Psoas muscle (tissue), 8 donors: ENCODE data around the gene COA3. TPM values are rescaled to one million over a fixed set of nuclear protein-coding genes. Genes with fewer than 3 reads are reported as not detected.
A peak's percentile ranks its signal among the peaks of the same experiment; 100 is the strongest.

Experiments
- ATAC-seq, 4 donors: fragments of 200-7000 bp; cut with Tn5 transposase; one replicate each; pipeline ENCODE4 v1.9.1; 2020; ENCODE audit warnings: moderate library complexity in 3 of 4, mild to moderate bottlenecking in 2 of 4
- DNase-seq, 2 donors: peaks; one replicate each; pipeline ENCODE4 v3.0.0-alpha.2; 2020
- H3K27ac ChIP-seq: fragments of 200-600 bp; one replicate; pipeline ENCODE4 v1.8.0; 2022
- H3K27me3 ChIP-seq, 3 donors: fragments of 200-600 bp in 1 of 3; one replicate each; pipeline versions ENCODE4 v1.6.1 to v1.8.0; 2013 to 2022; ENCODE audit warnings: low read length in 2 of 3, mild to moderate bottlenecking in 2 of 3, moderate library complexity in 1 of 3; ENCODE audit not compliant: insufficient read depth in 3 of 3
- H3K36me3 ChIP-seq, 2 donors: fragments of 200-600 bp in 1 of 2; one replicate each; pipeline versions ENCODE4 v1.6.1 to v1.8.0; 2013 to 2022; ENCODE audit warnings: low read depth in 1 of 2, mild to moderate bottlenecking in 1 of 2, moderate library complexity in 1 of 2; ENCODE audit not compliant: insufficient read depth in 1 of 2
- H3K4me1 ChIP-seq: fragments of 200-600 bp; one replicate; pipeline ENCODE4 v1.8.0; 2022
- H3K4me3 ChIP-seq: fragments of 200-600 bp; one replicate; pipeline ENCODE4 v1.8.0; 2022; ENCODE audit warnings: mild to moderate bottlenecking
- H3K9me3 ChIP-seq: fragments of 200-600 bp; one replicate; pipeline ENCODE4 v1.8.0; 2022
- CTCF ChIP-seq: fragments of 200-600 bp; IDR thresholded peaks from one replicate; pipeline ENCODE4 v1.8.0; 2022; ENCODE audit warnings: antibody characterized with exemption
- WGBS, 3 donors: extraction: QIAGEN DNeasy Blood & Tissue Kit; methylation state at CpG; one replicate each; pipeline versions ENCODE4 v1.1.6 to v1.1.7; 2013; 5-methylcytosine and 5-hydroxymethylcytosine counted together
- intact Hi-C, 2 donors: fragments of 100-400 bp; cut with DNase I; formaldehyde crosslinking; loops; one replicate each; pipeline versions ENCODE4 v1.11.0 to v1.14.2; 2022
- polyA plus RNA-seq, 3 donors: library from polyadenylated mRNA; stranded (reverse); fragments of 200-250 nt; gene quantifications; one replicate each; pipeline ENCODE4 v1.2.3, GENCODE V29; 2013
- total RNA-seq, 4 donors: library from RNA; stranded (reverse); fragmentation: NEBNext Ultra II Directional in 2 of 4; extraction: Animal tissue kit (Norgen Biotek cat#: 25700) in 2 of 4; gene quantifications; one replicate each; pipeline versions ENCODE4 v1.2.1 to v1.2.4, GENCODE V29; 2021 to 2023
- donor health status: healthy with polysubstance abuse.
- donor health status: DM: no; HTN: no; CAD: no; lungs with moderate emphysema.
- donor health status: Bipolar disorder and iron deficiency.
- donor health status: healthy.
- donor health status: DM: yes; HTN: yes; CAD: no.
- donor health status: DM: no; HTN: no; CAD: no.
- donor health status: DM: no; HTN: no; CAD: no.
- donor health status: DM: yes; HTN: yes; CAD: no.

Gene COA3
- total and polyA plus RNA-seq, 7 donors = 69.1 to 167 (median 85.2) TPM

- Histone ChIP-seq H3K4me3 (peak overlapping the region; percentile 98), H3K27me3 (no peaks in the 10 kb centered on the region), H3K27ac (peak overlapping the region; percentile 88), H3K9me3 (no peaks in the 10 kb centered on the region), H3K4me1 (peaks cover 11% of the 10 kb centered on the region), H3K36me3 (peaks cover 0 to 23% of the 10 kb centered on the region in 2 donors)
- intact Hi-C loops = no loop called here
- 8 to 11% (median 8%) methylated on average over 10 of the region's 10 CpGs for WGBS, 3 donors
- DNase-seq = no peak
- no peak for TF ChIP-seq CTCF
- peak in 1 of 4 donors; percentile 14 for ATAC-seq
These were observed 507 bp downstream of the COA3 start for GRCh38 chr17:42798011-42798382.

- WGBS, 3 donors = 63 to 68% (median 67%) methylated on average over 10 of the region's 10 CpGs
- intact Hi-C loops = no loop called here
- H3K4me3 ChIP-seq = peak overlapping the region; percentile 98
- peaks cover 11% of the 10 kb centered on the region for H3K4me1 ChIP-seq
- H3K9me3 ChIP-seq = no peaks in the 10 kb centered on the region
- no peak overlapping the region for H3K27ac ChIP-seq
- no peak for TF ChIP-seq CTCF
- ATAC-seq (peak in 1 of 4 donors; percentile 2), DNase-seq (no peak)
- no peaks in the 10 kb centered on the region for H3K27me3 ChIP-seq
- H3K36me3 ChIP-seq = peaks cover 0 to 23% of the 10 kb centered on the region in 2 donors
These were observed 1.2 kb downstream of the COA3 start for GRCh38 chr17:42797067-42798007.

- Histone ChIP-seq H3K27ac (no peak overlapping the region), H3K36me3 (peaks cover 0 to 23% of the 10 kb centered on the region in 2 donors), H3K27me3 (no peaks in the 10 kb centered on the region), H3K4me3 (no peak overlapping the region), H3K9me3 (no peaks in the 10 kb centered on the region), H3K4me1 (peaks cover 11% of the 10 kb centered on the region)
- DNase-seq (no peak), ATAC-seq (no peak)
- TF ChIP-seq CTCF = no peak
- intact Hi-C loops = no loop called here
- 86 to 93% (median 88%) methylated on average over 16 to 18 of the region's 18 CpGs for WGBS, 3 donors
These were observed 2.3 kb downstream of the COA3 start for GRCh38 chr17:42796066-42796758.

- ATAC-seq (no peak), DNase-seq (no peak)
- Histone ChIP-seq H3K27me3 (no peaks in the 10 kb centered on the region), H3K4me3 (no peak overlapping the region), H3K9me3 (no peaks in the 10 kb centered on the region), H3K4me1 (peaks cover 11% of the 10 kb centered on the region), H3K27ac (no peak overlapping the region), H3K36me3 (peaks cover 0 to 23% of the 10 kb centered on the region in 2 donors)
- intact Hi-C loops = no loop called here
- 79 to 85% (median 84%) methylated on average over 9 to 10 of the region's 10 CpGs for WGBS, 3 donors
- TF ChIP-seq CTCF = no peak
These were observed 3.0 kb downstream of the COA3 start for GRCh38 chr17:42795465-42795864.
